WERI-Rb-1 (cell line): ENCODE data around the gene MEG3.

Experiments used
- DNase-seq: peaks from one replicate; pipeline ENCODE4 v3.0.0-alpha.2; 2020
- H3K27ac ChIP-seq: fragments of 250-450 bp; sonication (Bioruptor Pico); 2 replicates; pipeline ENCODE4 v1.5.1; 2020; ENCODE audit warnings: mild to moderate bottlenecking, moderate library complexity
- H3K27me3 ChIP-seq: fragments of 250-450 bp; sonication (Bioruptor Pico); 2 replicates; pipeline ENCODE4 v1.5.1; 2021; ENCODE audit warnings: mild to moderate bottlenecking, low read depth, moderate library complexity; ENCODE audit not compliant: insufficient read depth, severe bottlenecking
- H3K36me3 ChIP-seq: fragments of 250-450 bp; sonication (Bioruptor Pico); 2 replicates; pipeline ENCODE4 v1.5.1; 2020; ENCODE audit warnings: mild to moderate bottlenecking, moderate library complexity
- H3K4me3 ChIP-seq: 2 replicates; pipeline ENCODE4 v1.5.1; 2011; ENCODE audit warnings: low read depth, mild to moderate bottlenecking, control low read depth, low read length
- H3K9me3 ChIP-seq: fragments of 250-450 bp; sonication (Bioruptor Pico); 2 replicates; pipeline ENCODE4 v1.5.1; 2021; ENCODE audit warnings: mild to moderate bottlenecking, moderate library complexity; ENCODE audit not compliant: severe bottlenecking
- CTCF ChIP-seq: IDR thresholded peaks from 2 replicates; pipeline ENCODE4 v1.5.1; 2011; ENCODE audit warnings: low read depth, mild to moderate bottlenecking, control low read depth, inconsistent platforms, low read length

MEG3 gene

GRCh38 chr14:100861188-100861936, 35.4 kb downstream of the MEG3 start:
- TF ChIP-seq CTCF: no peak
- Histone ChIP-seq H3K27me3 (peaks cover 42% of the 10 kb centered on the region), H3K4me3 (no peak overlapping the region), H3K36me3 (no peaks in the 10 kb centered on the region), H3K27ac (no peak overlapping the region), H3K9me3 (peaks cover 7% of the 10 kb centered on the region)
- no peak for DNase-seq

GRCh38 chr14:100861937-100862247, 36.0 kb downstream of the MEG3 start:
- Histone ChIP-seq H3K27ac (no peak overlapping the region), H3K9me3 (peaks cover 7% of the 10 kb centered on the region), H3K36me3 (no peaks in the 10 kb centered on the region), H3K27me3 (peaks cover 41% of the 10 kb centered on the region), H3K4me3 (no peak overlapping the region)
- TF ChIP-seq CTCF: no peak
- DNase-seq: no peak

- no peak for TF ChIP-seq CTCF
- H3K27me3 ChIP-seq: peaks cover 40% of the 10 kb centered on the region
- DNase-seq: no peak
Observed at GRCh38 chr14:100862277-100862676, 36.4 kb downstream of the MEG3 start.

GRCh38 chr14:100862793-100863192, 36.9 kb downstream of the MEG3 start:
- H3K36me3 ChIP-seq: no peaks in the 10 kb centered on the region
- peaks cover 40% of the 10 kb centered on the region for H3K27me3 ChIP-seq
- H3K9me3 ChIP-seq: peaks cover 7% of the 10 kb centered on the region
- H3K4me3 ChIP-seq: no peak overlapping the region
- no peak overlapping the region for H3K27ac ChIP-seq
- TF ChIP-seq CTCF: no peak
- no peak for DNase-seq

More at GRCh38 chr14:100862277-100862676, 36.4 kb downstream of the MEG3 start:
- Histone ChIP-seq H3K9me3 (peaks cover 7% of the 10 kb centered on the region), H3K36me3 (no peaks in the 10 kb centered on the region), H3K4me3 (no peak overlapping the region), H3K27ac (no peak overlapping the region)

- TF ChIP-seq CTCF: no peak
- DNase-seq: no peak
- no peaks in the 10 kb centered on the region for H3K36me3 ChIP-seq
- peaks cover 7% of the 10 kb centered on the region for H3K9me3 ChIP-seq
- no peak overlapping the region for H3K4me3 ChIP-seq
- H3K27ac ChIP-seq: no peak overlapping the region
- H3K27me3 ChIP-seq: peaks cover 43% of the 10 kb centered on the region
Observed at GRCh38 chr14:100864206-100864605, 38.3 kb downstream of the MEG3 start.

GRCh38 chr14:100864960-100865681, 39.2 kb downstream of the MEG3 start:
- Histone ChIP-seq H3K36me3 (no peaks in the 10 kb centered on the region), H3K9me3 (peaks cover 7% of the 10 kb centered on the region), H3K4me3 (no peak overlapping the region), H3K27me3 (peaks cover 40% of the 10 kb centered on the region), H3K27ac (no peak overlapping the region)
- TF ChIP-seq CTCF: no peak
- DNase-seq: no peak
